HG02763 (cell line): ENCODE data around the gene MAP3K20.
A peak's percentile ranks its signal among the peaks of the same experiment; 100 is the strongest.
"Not testable (repeated sequence)": the region's sequence is repeated elsewhere in the genome, so short reads cannot be mapped to it uniquely, and the experiment has no call there.

Experiments
- ATAC-seq: cut with Tn5 transposase; IDR thresholded peaks from one replicate; pipeline ENCODE4 v1.9.1; 2021; ENCODE audit warnings: mild to moderate bottlenecking, moderate library complexity; ENCODE audit not compliant: unreplicated experiment

The MAP3K20 gene

DNA sequence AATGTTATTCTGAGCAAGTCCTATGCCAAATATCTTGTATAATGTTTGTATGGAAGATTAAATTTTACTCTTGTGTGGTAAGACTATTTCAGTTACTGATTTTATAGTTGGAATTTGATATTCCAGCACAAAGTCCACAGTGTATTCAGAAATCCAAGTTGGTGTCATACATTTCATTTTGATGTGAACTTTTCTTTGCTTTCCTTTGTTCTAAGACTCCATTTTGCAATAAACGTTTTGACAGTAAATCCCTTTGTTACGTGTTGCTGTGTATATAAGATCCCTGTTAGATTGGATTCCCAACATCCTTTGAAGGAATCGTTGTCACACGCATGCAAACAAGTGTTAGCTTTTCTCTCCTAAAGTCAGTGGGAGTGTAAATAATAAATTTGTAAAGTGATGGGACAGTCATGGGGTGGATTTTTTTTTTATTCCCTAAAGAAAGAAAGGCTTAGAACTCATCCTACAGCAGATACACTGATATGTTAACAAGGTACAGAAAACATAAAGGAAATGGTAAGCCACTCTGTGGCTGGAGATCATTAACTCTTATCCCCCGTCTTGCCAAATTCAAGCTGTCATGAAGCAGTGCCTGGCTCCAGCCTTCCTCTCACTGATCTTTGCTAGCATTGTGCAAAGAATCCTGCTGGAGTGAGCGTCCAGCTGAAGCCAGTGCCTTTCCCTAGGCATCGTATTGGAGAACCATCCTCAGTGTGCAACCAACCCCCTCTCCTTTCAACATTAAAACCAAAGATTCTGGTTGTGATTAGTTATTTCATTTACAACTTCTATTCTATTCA lies 151.5 kb downstream of the MAP3K20 start:
- ATAC-seq: no peak

GRCh38 chr2:173229086-173229485 lies 153.4 kb downstream of the MAP3K20 start:
- no peak for ATAC-seq

GRCh38 chr2:173230181-173230580 lies 154.5 kb downstream of the MAP3K20 start:
- ATAC-seq: no peak

- ATAC-seq: no peak
Observed at GRCh38 chr2:173231042-173231441, 155.4 kb downstream of the MAP3K20 start.

GRCh38 chr2:173231465-173231864 lies 155.8 kb downstream of the MAP3K20 start:
- ATAC-seq: no peak

GRCh38 chr2:173232956-173233744 lies 157.5 kb downstream of the MAP3K20 start:
- no peak for ATAC-seq

- ATAC-seq: no peak
Observed at GRCh38 chr2:173235947-173236803, 160.5 kb downstream of the MAP3K20 start.

GRCh38 chr2:173238385-173238784 lies 162.7 kb downstream of the MAP3K20 start:
- no peak for ATAC-seq

DNA sequence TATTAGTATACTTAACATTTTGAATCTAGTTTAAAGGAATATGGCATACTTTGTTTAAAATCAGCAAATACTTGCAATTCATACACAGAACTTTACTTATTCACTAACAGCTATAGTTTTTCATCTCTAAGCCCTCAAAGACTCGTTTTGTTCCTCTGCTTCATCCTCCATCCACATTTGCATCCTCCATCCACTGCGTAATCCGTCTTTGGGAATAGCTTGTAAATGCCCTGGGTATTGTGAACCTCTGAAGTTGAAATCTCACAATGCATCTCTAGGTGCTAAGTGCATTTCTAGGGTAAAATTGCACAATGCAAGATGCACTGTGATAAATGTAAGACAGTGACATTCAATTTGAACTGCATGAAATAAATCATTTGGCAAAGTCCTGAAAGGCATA lies 163.2 kb downstream of the MAP3K20 start:
- ATAC-seq: no peak

DNA sequence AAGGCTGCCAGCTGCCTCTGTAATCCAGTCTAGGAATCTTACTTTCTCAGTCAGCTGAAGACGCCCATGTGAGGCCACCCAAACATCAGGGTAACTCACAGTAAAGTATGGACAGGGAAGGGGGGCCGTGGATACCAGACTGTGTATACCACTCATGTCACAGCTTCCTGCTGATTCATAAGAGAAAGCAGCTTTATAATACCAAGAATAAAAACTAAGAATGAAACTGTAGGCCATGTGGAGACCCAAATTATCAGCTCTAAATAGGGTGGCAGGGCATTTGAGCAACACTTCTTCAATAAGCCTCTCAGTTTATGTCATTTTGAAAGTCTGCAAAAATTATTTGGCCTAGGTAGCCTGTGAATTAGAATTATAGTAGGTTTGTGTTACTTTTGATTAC lies 164.0 kb downstream of the MAP3K20 start:
- peak; percentile 90 for ATAC-seq

DNA sequence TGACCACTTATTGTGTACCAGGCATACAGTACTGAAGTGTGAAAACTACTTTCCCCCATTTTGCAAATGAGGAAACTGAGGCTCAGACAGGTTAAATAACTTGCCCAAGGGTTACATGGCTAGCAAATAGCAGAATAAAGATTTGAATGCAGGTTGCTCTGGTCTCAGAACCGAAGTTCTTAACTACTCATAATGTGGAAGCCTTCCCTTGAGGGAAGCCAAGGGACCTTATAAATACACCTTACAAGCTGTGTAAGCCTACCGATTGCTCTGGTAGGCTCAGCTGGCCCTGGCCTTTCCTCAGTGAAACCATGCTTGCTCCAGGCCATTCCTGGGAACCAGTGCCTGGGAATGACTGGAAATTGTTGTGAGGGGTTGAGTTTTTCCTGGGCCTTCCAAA lies 164.4 kb downstream of the MAP3K20 start:
- peak; percentile 17 for ATAC-seq

GRCh38 chr2:173241643-173242042 lies 166.0 kb downstream of the MAP3K20 start:
- ATAC-seq: no peak

DNA sequence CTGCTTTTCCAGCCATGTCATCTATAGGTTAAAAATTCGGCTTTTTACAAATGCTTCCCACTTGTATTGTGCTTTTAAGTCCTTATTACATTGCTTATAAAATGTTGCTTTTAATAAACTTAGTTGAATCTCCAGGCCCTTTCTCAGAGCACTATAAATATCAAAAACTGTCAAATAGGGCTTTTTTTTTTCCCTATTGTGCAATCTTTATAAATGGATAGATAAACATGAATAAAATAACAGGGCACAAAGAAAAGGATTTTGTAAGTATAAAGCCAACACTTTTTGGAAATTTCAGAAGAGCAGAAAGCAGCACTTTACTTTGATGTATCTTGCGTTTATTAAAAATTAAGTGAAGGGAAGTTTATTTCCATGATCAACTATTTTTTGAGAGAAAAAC lies 171.5 kb downstream of the MAP3K20 start:
- no peak for ATAC-seq

GRCh38 chr2:173248381-173248780 lies 172.7 kb downstream of the MAP3K20 start:
- no peak for ATAC-seq

DNA sequence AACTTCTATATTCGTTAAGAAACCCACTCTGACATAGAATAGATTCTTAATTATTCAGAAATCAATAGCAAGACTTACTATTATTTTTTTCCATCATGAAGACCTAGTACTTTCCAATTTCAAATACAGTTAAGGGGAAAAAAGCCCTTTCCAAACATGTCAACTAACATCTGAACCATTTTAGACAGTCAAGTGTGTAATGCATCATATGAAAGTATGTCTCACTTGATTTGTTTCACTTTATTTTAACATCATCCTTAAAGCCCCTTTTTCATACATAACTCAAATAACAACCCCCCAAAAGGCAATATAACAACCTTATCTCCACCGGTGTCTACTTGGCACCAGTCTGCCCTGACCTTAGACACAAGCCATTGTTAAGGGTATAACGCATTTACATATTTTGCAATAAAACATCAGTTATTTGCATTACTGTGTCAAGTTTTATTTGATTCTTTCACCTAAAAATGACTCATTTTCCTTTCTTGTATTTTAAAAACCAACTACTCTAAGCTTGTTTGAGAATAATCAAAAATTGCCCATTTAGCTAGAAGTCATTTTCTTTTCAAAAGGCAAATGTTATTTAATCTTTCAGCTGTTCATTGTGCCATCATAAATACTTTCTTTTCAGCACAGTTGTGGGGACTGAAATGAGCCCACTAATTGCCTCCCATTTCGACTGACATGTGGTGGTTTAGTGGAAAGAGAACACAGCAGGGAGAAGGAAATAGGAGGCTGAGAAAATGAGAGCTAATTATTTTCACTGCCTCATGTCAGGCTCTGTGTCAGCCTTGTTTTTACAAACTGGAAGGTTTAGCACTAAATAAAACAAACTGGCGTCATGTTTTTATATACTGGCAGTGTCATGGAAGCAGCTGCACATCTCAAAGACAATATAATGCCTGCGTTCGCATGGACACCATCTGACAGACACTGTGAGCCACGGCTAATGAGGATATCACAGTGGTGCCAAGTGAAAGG lies 174.3 kb downstream of the MAP3K20 start:
- ATAC-seq: no peak

DNA sequence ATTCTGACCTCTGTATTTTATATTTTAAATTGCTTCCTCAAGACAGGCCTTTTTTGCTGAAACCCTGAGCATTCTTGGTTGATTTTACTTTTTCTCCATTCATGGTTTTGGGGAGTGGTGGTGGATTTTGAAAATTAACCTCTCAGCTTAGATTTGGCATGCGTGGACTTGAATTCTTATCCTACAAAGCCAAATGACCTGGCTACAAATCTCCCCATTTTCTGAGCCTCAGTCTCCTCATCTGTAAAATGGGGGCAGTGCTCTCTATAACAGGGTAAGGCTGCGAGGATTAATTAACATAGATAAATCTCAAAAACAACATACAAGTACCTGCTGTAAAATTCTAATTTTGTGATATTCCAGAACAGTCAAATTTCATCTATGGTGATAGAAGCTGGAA lies 175.6 kb downstream of the MAP3K20 start:
- no peak for ATAC-seq

DNA sequence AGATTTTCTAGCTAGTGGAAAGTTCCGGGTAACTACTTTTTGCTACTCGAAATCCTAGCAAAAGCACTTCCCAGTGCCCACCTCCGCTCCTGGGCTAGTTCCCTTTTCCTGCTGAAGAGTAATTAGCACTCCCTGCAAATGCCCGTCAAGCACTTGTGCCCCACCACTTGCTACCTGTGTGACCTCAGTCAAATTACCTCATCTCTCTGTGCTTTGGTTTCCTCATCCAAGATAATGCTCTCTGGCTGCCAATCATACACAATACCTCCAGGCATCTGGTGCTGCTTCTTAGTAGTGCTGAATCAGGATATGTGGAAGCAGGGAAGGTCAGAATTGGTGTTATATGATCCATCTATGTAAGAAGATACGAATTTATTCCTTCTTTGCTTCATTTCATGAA lies 176.9 kb downstream of the MAP3K20 start:
- ATAC-seq: no peak

- no peak for ATAC-seq
Observed at GRCh38 chr2:173254659-173255058, 179.0 kb downstream of the MAP3K20 start.

GRCh38 chr2:173258701-173259100 lies 183.1 kb downstream of the MAP3K20 start:
- no peak for ATAC-seq

DNA sequence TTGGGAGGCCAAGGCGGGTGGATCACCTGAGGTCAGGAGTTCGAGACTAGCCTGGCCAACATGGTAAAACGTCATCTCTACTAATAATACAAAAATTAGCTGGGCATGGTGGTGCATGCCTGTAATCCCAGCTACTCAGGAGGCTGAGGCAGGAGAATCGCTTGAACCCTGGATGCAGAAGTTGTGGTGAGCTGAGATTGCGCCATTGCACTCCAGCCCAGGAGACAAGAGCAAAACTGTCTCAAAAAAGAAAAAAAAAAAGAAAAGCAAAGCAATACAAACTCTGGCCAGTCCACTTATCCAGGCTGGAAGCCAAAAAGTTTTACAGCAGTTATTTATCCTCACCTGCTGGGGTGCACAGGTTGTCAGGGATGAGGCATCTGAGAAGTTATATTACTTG lies 186.7 kb downstream of the MAP3K20 start:
- not testable (repeated sequence) for ATAC-seq
